Osteoblast (primary cell): ENCODE data around the gene NUFIP2. TPM values are rescaled to one million over a fixed set of nuclear protein-coding genes. Genes with fewer than 3 reads are reported as not detected.
A peak's percentile ranks its signal among the peaks of the same experiment; 100 is the strongest.
"Not testable (repeated sequence)": the region's sequence is repeated elsewhere in the genome, so short reads cannot be mapped to it uniquely, and the experiment has no call there.

Experiments
- DNase-seq: peaks from one replicate; pipeline ENCODE4 v3.0.0; 2011; ENCODE audit warnings: low spot score, mixed read lengths; ENCODE audit not compliant: insufficient read length; ENCODE audit errors: missing footprints
- H2AFZ ChIP-seq: 2 replicates; pipeline ENCODE4 v1.6.0; 2011; ENCODE audit warnings: mild to moderate bottlenecking, low read length
- H3K27ac ChIP-seq: 2 replicates; pipeline ENCODE4 v1.5.1; 2011; ENCODE audit warnings: mild to moderate bottlenecking, low read depth, low read length, moderate library complexity
- H3K27me3 ChIP-seq: 2 replicates; pipeline ENCODE4 v1.6.0; 2012; ENCODE audit warnings: mild to moderate bottlenecking, control low read depth, inconsistent platforms, low read length, moderate library complexity; ENCODE audit not compliant: insufficient read depth
- H3K36me3 ChIP-seq: 2 replicates; pipeline ENCODE4 v1.5.1; 2011; ENCODE audit warnings: mild to moderate bottlenecking, low read length, control low read depth, moderate library complexity; ENCODE audit not compliant: insufficient read depth
- H3K4me1 ChIP-seq: 2 replicates; pipeline ENCODE4 v1.5.1; 2011; ENCODE audit warnings: mild to moderate bottlenecking, low read length, control low read depth, moderate library complexity; ENCODE audit not compliant: insufficient read depth
- H3K4me2 ChIP-seq: 2 replicates; pipeline ENCODE4 v1.6.0; 2011; ENCODE audit warnings: mild to moderate bottlenecking, low read length; ENCODE audit not compliant: insufficient read depth
- H3K4me3 ChIP-seq: fragments of 200-600 bp; sonication (generic); 3 replicates; pipeline ENCODE4 v1.5.1; 2012; ENCODE audit warnings: mild to moderate bottlenecking, low read length, inconsistent platforms; ENCODE audit not compliant: insufficient read depth
- H3K79me2 ChIP-seq: 2 replicates; pipeline ENCODE4 v1.6.0; 2012; ENCODE audit warnings: mild to moderate bottlenecking, low read length, control low read depth, inconsistent platforms; ENCODE audit not compliant: insufficient read depth
- H3K9me3 ChIP-seq: 2 replicates; pipeline ENCODE4 v1.5.1; 2011; ENCODE audit warnings: low read depth, low read length, control low read depth
- H4K20me1 ChIP-seq: 2 replicates; pipeline ENCODE4 v1.6.0; 2012; ENCODE audit warnings: mild to moderate bottlenecking, low read length, control low read depth; ENCODE audit not compliant: insufficient read depth
- CTCF ChIP-seq: IDR thresholded peaks from 2 replicates; pipeline ENCODE4 v1.5.1; 2011; ENCODE audit warnings: mild to moderate bottlenecking, low read depth, low read length, moderate library complexity; ENCODE audit errors: extremely low read depth
- total RNA-seq: library from RNA; depleted of rRNA; stranded (reverse); fragments of >200 nt; gene quantifications from 2 replicates; pipeline ENCODE4 v1.2.3, GENCODE V29; 2012

Gene NUFIP2
- total RNA-seq, result 51.6 and 56.8 TPM in 2 replicates

DNA sequence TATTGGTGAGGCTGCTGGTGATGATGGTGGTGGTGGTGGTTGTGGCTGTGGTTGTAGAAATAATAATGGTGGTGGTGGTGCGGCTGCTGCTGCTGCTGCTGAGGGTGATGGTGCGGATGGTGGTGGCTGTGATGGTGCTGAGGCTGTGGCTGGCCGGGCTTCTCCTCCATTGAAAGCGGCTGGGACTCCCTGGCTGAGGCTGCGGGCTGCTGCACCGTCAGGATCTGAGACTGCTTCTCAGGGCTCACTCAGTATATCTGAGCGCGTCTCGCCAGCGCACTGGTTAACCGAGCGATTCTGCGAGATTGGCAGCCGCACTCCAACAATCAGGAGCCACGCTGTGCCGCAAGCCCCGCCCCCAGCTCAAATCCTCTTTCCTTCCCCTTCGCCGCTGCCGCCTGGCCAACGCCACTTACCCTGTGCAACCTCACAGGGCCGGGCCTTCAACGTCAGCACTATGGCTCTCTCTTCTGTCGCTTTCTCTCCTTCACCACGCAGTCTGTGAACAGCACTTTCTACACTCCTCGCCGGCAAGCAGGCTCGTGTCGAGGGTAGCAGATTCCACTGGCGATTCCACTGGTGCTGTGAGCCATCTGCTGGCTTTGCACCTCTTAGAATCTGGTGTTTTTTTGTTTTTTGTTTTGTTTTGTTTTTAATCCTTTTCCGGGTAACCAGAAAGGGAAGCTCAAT, at the start of gene NUFIP2:
Gene NUFIP2 (minus strand): TSS at position 259 of the 690 bp plus-strand sequence. CDS start 89 bp downstream, at position 170.
- Histone ChIP-seq H3K9me3 (no peaks in the 10 kb centered on the region), H3K4me2 (peak within 1 kb of the TSS; percentile 78), H2AFZ (peak within 1 kb of the TSS; percentile 93), H3K27me3 (no peaks in the 10 kb centered on the region), H3K27ac (peak within 1 kb of the TSS; percentile 79), H3K36me3 (peaks cover 10% of the 10 kb centered on the region), H4K20me1 (peaks cover 40% of the 10 kb centered on the region), H3K79me2 (peaks cover 45% of the 10 kb centered on the region), H3K4me3 (peak within 1 kb of the TSS; percentile 98), H3K4me1 (peaks cover 25% of the 10 kb centered on the region)
- TF ChIP-seq CTCF, result no peak
- peak; percentile 99 for DNase-seq

GRCh38 chr17:29342158-29342765, 48.3 kb upstream of the NUFIP2 start:
- TF ChIP-seq CTCF, result no peak
- Histone ChIP-seq H3K4me2 (no peak overlapping the region), H3K36me3 (no peaks in the 10 kb centered on the region), H3K27ac (no peak overlapping the region), H3K9me3 (no peaks in the 10 kb centered on the region), H3K4me3 (no peak overlapping the region), H2AFZ (no peak overlapping the region), H4K20me1 (no peaks in the 10 kb centered on the region), H3K27me3 (peaks cover 29% of the 10 kb centered on the region), H3K4me1 (no peaks in the 10 kb centered on the region), H3K79me2 (no peaks in the 10 kb centered on the region)
- DNase-seq, result no peak

DNA sequence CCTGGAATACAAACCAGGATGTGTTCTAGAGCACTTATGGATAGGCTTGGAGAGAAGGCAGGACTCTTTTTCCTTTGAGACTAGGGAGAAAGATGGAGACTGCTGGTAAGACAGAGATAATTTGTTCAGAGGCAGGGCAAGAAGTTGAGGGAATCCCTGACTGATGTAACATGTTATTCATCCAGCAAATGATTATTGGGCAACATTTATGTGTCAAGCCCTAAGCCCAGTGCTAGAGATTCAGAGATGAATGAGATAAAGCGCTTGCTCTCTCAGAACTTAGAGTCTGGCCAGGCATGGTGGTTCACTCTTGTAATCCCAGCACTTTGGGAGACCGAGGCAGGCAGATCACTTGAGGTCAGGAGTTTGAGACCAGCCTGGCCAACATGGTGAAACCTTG, 47.8 kb upstream of the NUFIP2 start:
- no peaks in the 10 kb centered on the region for H3K79me2 ChIP-seq
- TF ChIP-seq CTCF, result no peak
- H3K27ac ChIP-seq, result no peak overlapping the region
- no peak for DNase-seq
- no peaks in the 10 kb centered on the region for H4K20me1 ChIP-seq
- H3K4me1 ChIP-seq, result no peaks in the 10 kb centered on the region
- H2AFZ ChIP-seq, result no peak overlapping the region
- H3K9me3 ChIP-seq, result no peaks in the 10 kb centered on the region
- no peaks in the 10 kb centered on the region for H3K36me3 ChIP-seq
- H3K4me2 ChIP-seq, result no peak overlapping the region
- H3K4me3 ChIP-seq, result no peak overlapping the region
- peaks cover 29% of the 10 kb centered on the region for H3K27me3 ChIP-seq

DNA sequence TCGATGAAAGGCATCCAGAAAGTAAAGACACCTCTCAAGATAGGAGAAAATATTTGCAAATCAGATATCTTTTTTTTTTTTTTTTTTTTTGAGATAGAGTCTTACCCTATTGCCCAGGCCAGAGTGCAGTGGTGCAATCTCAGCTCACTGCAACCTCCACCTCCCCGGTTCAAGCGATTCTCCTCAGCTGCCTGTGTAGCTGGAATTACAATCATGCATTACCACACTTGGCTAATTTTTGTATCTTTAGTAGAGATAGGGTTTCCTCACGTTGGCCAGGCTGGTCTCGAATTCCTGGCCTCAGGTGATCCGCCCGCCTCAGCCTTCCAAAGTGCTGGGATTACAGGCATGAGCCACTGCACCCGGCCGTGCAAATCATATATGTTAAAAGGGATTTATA, 45.1 kb upstream of the NUFIP2 start:
- not testable (repeated sequence) for H3K4me3 ChIP-seq, H3K4me2 ChIP-seq, H3K4me1 ChIP-seq, H3K9me3 ChIP-seq, H3K79me2 ChIP-seq, H2AFZ ChIP-seq, H3K36me3 ChIP-seq, H3K27ac ChIP-seq, DNase-seq, H4K20me1 ChIP-seq
- peaks cover 16% of the 10 kb centered on the region for H3K27me3 ChIP-seq
